Mucosa of stomach (tissue), 1 donor: ENCODE results near the gene ALG6.
"Not testable (repeated sequence)": the region's sequence is repeated elsewhere in the genome, so short reads cannot be mapped to it uniquely, and the experiment has no call there.

Experiments used
- H3K27me3 ChIP-seq: one replicate; pipeline ENCODE4 v1.7.0; 2013; ENCODE audit warnings: mild to moderate bottlenecking, low read length; ENCODE audit not compliant: control insufficient read depth, insufficient read depth
- H3K36me3 ChIP-seq: one replicate; pipeline ENCODE4 v1.7.0; 2013; ENCODE audit warnings: low read length; ENCODE audit not compliant: control insufficient read depth, insufficient read depth
- H3K4me1 ChIP-seq: one replicate; pipeline ENCODE4 v1.7.0; 2013; ENCODE audit warnings: mild to moderate bottlenecking, low read length; ENCODE audit not compliant: control insufficient read depth, insufficient read depth
- H3K4me3 ChIP-seq: one replicate; pipeline ENCODE4 v1.7.0; 2013; ENCODE audit warnings: low read length
- H3K9ac ChIP-seq: one replicate; pipeline ENCODE4 v1.7.0; 2013; ENCODE audit warnings: mild to moderate bottlenecking, low read length, moderate library complexity
- H3K9me3 ChIP-seq: one replicate; pipeline ENCODE4 v1.7.0; 2013; ENCODE audit warnings: mild to moderate bottlenecking, low read length, moderate library complexity; ENCODE audit not compliant: control insufficient read depth
- donor health status: Pancreatic carcinoma.

The ALG6 gene

GRCh38 chr1:63403386-63403785, 36.0 kb downstream of the ALG6 start:
- Histone ChIP-seq H3K9me3 (no peaks in the 10 kb centered on the region), H3K36me3 (no peaks in the 10 kb centered on the region), H3K4me3 (no peak overlapping the region), H3K4me1 (no peaks in the 10 kb centered on the region), H3K27me3 (no peaks in the 10 kb centered on the region), H3K9ac (no peak overlapping the region)

GRCh38 chr1:63405021-63405420, 37.6 kb downstream of the ALG6 start:
- Histone ChIP-seq H3K9me3 (no peaks in the 10 kb centered on the region), H3K36me3 (no peaks in the 10 kb centered on the region), H3K27me3 (no peaks in the 10 kb centered on the region), H3K4me1 (no peaks in the 10 kb centered on the region), H3K9ac (no peak overlapping the region), H3K4me3 (no peak overlapping the region)

GRCh38 chr1:63405987-63406386, 38.6 kb downstream of the ALG6 start:
- H3K4me1 ChIP-seq: no peaks in the 10 kb centered on the region
- no peak overlapping the region for H3K9ac ChIP-seq
- no peaks in the 10 kb centered on the region for H3K36me3 ChIP-seq

GRCh38 chr1:63407002-63407401, 39.6 kb downstream of the ALG6 start:
- no peaks in the 10 kb centered on the region for H3K4me1 ChIP-seq
- H3K9me3 ChIP-seq: no peaks in the 10 kb centered on the region
- H3K9ac ChIP-seq: no peak overlapping the region
- no peak overlapping the region for H3K4me3 ChIP-seq
- H3K36me3 ChIP-seq: peaks cover 4% of the 10 kb centered on the region
- no peaks in the 10 kb centered on the region for H3K27me3 ChIP-seq

More at GRCh38 chr1:63405987-63406386, 38.6 kb downstream of the ALG6 start:
- H3K9me3 ChIP-seq: no peaks in the 10 kb centered on the region
- no peak overlapping the region for H3K4me3 ChIP-seq
- H3K27me3 ChIP-seq: no peaks in the 10 kb centered on the region

GRCh38 chr1:63408331-63408730, 40.9 kb downstream of the ALG6 start:
- H3K27me3 ChIP-seq: no peaks in the 10 kb centered on the region
- no peak overlapping the region for H3K4me3 ChIP-seq
- H3K9ac ChIP-seq: no peak overlapping the region
- no peaks in the 10 kb centered on the region for H3K4me1 ChIP-seq
- H3K36me3 ChIP-seq: peaks cover 4% of the 10 kb centered on the region
- no peaks in the 10 kb centered on the region for H3K9me3 ChIP-seq

- H3K4me1 ChIP-seq: no peaks in the 10 kb centered on the region
- no peak overlapping the region for H3K4me3 ChIP-seq
- H3K27me3 ChIP-seq: no peaks in the 10 kb centered on the region
- H3K9ac ChIP-seq: no peak overlapping the region
- H3K9me3 ChIP-seq: no peaks in the 10 kb centered on the region
- peaks cover 4% of the 10 kb centered on the region for H3K36me3 ChIP-seq
Observed at GRCh38 chr1:63411066-63411465, 43.6 kb downstream of the ALG6 start.

GRCh38 chr1:63413394-63413793, 46.0 kb downstream of the ALG6 start:
- peaks cover 4% of the 10 kb centered on the region for H3K36me3 ChIP-seq
- no peaks in the 10 kb centered on the region for H3K27me3 ChIP-seq
- no peaks in the 10 kb centered on the region for H3K4me1 ChIP-seq
- H3K9me3 ChIP-seq: no peaks in the 10 kb centered on the region
- H3K9ac ChIP-seq: no peak overlapping the region
- no peak overlapping the region for H3K4me3 ChIP-seq

GRCh38 chr1:63414691-63415365, 47.4 kb downstream of the ALG6 start:
- Histone ChIP-seq H3K4me1 (peaks cover under 1% of the 10 kb centered on the region), H3K36me3 (peaks cover 4% of the 10 kb centered on the region), H3K9ac (no peak overlapping the region), H3K27me3 (no peaks in the 10 kb centered on the region), H3K4me3 (no peak overlapping the region), H3K9me3 (no peaks in the 10 kb centered on the region)

GRCh38 chr1:63418101-63418500, 50.7 kb downstream of the ALG6 start:
- H3K27me3 ChIP-seq: no peaks in the 10 kb centered on the region
- no peaks in the 10 kb centered on the region for H3K9me3 ChIP-seq
- H3K9ac ChIP-seq: no peak overlapping the region
- peaks cover 7% of the 10 kb centered on the region for H3K4me1 ChIP-seq
- H3K4me3 ChIP-seq: no peak overlapping the region
- H3K36me3 ChIP-seq: no peaks in the 10 kb centered on the region

- H3K9ac ChIP-seq, H3K4me1 ChIP-seq, H3K36me3 ChIP-seq, H3K9me3 ChIP-seq, H3K4me3 ChIP-seq, H3K27me3 ChIP-seq: not testable (repeated sequence)
Observed at GRCh38 chr1:63420746-63421145, 53.3 kb downstream of the ALG6 start.

GRCh38 chr1:63423649-63424048, 56.2 kb downstream of the ALG6 start:
- H3K4me1 ChIP-seq: peaks cover 7% of the 10 kb centered on the region
- H3K4me3 ChIP-seq: no peak overlapping the region
- H3K9me3 ChIP-seq: no peaks in the 10 kb centered on the region
- H3K9ac ChIP-seq: no peak overlapping the region
- no peaks in the 10 kb centered on the region for H3K27me3 ChIP-seq
- no peaks in the 10 kb centered on the region for H3K36me3 ChIP-seq

- Histone ChIP-seq H3K4me1 (no peaks in the 10 kb centered on the region), H3K27me3 (no peaks in the 10 kb centered on the region), H3K36me3 (no peaks in the 10 kb centered on the region), H3K9ac (no peak overlapping the region), H3K4me3 (no peak overlapping the region), H3K9me3 (no peaks in the 10 kb centered on the region)
Observed at GRCh38 chr1:63428815-63429214, 61.4 kb downstream of the ALG6 start.

- no peak overlapping the region for H3K4me3 ChIP-seq
- no peaks in the 10 kb centered on the region for H3K27me3 ChIP-seq
- H3K36me3 ChIP-seq: no peaks in the 10 kb centered on the region
- no peaks in the 10 kb centered on the region for H3K9me3 ChIP-seq
- no peaks in the 10 kb centered on the region for H3K4me1 ChIP-seq
- H3K9ac ChIP-seq: no peak overlapping the region
Observed at GRCh38 chr1:63429281-63429680, 61.9 kb downstream of the ALG6 start.
